ENCODE results near the gene ZSWIM5.
"Not testable (repeated sequence)": the region's sequence is repeated elsewhere in the genome, so short reads cannot be mapped to it uniquely, and the experiment has no call there.

Gene ZSWIM5

DNA sequence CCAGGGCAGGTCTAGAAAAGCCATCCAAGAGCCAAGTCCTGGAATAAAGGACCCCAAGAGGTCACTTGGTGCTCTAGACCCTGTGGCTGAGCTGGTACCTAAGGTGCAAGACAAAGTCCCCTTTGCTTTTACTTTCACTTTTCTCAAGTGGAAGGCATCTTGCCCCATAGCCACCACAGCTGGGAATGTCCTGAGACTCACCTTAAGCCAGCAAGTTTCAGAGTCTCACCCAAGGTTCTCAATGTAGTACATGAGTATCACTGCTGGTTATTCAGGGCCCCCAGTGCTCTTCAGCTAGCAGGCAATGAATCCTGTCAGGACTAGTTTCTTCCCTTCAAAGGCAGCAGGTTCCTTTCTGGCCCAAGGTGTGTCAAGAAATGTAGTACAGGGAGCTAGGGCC, 126.9 kb downstream of the ZSWIM5 start:
- DNase-seq: peak; percentile 21

- not testable (repeated sequence) for DNase-seq
Observed at GRCh38 chr1:45076959-45077358, 129.4 kb downstream of the ZSWIM5 start.

GRCh38 chr1:45071567-45071966, 134.8 kb downstream of the ZSWIM5 start:
- DNase-seq: no peak

- no peak for DNase-seq
Observed at GRCh38 chr1:45067806-45068205, 138.6 kb downstream of the ZSWIM5 start.

GRCh38 chr1:45065083-45065482, 141.3 kb downstream of the ZSWIM5 start:
- no peak for DNase-seq

GRCh38 chr1:45062463-45062862, 143.9 kb downstream of the ZSWIM5 start:
- not testable (repeated sequence) for DNase-seq

- no peak for DNase-seq
Observed at GRCh38 chr1:45059829-45060228, 146.6 kb downstream of the ZSWIM5 start.

DNA sequence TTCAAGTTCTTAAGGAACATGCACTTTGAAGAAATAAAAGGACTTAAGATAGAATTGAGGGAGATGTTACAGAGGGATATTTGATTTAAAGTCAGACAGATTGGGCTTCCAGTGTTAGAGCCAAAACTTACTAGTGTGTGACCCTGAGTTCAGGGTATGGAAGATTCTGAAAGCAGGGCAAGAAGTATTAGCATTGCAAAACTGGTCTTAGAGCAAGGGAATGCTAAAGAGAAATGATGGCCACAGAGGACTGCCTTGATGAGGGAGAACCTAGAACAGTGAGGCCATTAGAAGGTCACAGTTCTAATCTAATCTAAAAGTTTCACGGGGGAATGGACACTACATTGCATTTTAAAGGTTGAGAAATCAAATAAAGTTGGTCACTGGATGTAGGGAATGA, 148.9 kb downstream of the ZSWIM5 start:
- no peak for DNase-seq

GRCh38 chr1:45051005-45051772, 155.2 kb downstream of the ZSWIM5 start:
- peak; percentile 45 for DNase-seq

DNA sequence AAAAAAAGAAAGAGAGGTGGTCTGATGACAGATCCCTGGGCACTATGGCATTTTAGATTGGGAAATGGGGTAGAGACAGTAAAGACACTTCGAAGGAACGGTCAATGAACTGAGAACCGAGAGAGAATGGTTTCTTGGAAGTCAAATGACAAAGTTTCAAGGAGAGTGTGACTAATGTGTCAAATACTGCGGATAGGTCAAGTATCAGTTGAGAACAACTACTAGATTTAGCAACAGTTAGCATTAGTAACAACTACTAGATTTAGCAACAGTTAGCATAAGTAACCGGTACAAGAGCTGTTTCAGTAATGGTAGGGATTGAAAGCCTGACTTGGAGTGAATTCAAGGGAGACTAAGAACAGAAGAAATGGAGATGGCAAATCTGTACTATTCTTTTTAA, 159.4 kb downstream of the ZSWIM5 start:
- DNase-seq: no peak

DNA sequence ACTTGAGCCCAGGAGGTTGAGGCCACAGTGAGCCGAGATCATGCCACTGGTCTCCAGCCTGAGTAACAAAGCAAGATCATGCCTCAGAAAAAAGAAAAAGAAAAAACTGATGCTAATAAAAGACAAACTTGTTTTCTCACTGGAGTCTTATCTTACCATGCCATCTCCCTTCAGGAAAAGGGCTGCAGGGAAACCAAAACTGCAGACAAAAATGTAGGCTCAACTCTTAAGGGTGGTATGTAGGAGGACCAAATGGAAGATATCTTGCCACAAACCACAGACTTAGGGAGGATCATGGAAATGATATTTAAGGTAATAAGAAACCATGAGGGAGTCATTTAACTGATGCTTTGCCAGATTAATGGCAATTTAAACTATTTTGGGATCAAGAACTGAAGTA, 161.5 kb downstream of the ZSWIM5 start:
- DNase-seq: no peak

GRCh38 chr1:45043094-45043493, 163.3 kb downstream of the ZSWIM5 start:
- no peak for DNase-seq

GRCh38 chr1:45040297-45040696, 166.1 kb downstream of the ZSWIM5 start:
- no peak for DNase-seq

- DNase-seq: peak; percentile 95
Observed at GRCh38 chr1:45038661-45039364, 167.6 kb downstream of the ZSWIM5 start.

- peak; percentile 37 for DNase-seq
Observed at GRCh38 chr1:45038240-45038639, 168.2 kb downstream of the ZSWIM5 start.

- peak; percentile 94 for DNase-seq
Observed at GRCh38 chr1:45037456-45037855, 168.9 kb downstream of the ZSWIM5 start.

GRCh38 chr1:45035631-45036301, 170.6 kb downstream of the ZSWIM5 start:
- DNase-seq: peak; percentile 81

DNA sequence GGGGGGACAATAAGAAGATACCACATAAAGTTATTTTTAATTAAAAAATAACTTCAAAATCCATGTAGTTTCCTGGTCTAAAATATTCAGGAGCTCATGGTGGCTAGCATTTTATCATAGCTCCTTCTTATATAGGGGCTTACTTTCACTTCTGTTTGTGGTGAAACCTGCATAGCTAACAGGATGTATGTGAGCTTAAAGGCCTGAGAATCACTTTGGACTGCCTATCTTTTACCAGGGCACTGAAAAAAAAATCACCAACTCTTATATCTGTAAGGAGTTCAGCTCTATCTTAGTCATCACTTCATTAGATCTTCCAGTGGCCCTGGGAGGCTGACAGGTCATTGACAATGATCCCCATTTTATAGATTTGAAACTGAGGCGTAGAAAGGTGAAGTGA, 173.0 kb downstream of the ZSWIM5 start:
- DNase-seq: peak; percentile 52

GRCh38 chr1:45032837-45033236, 173.6 kb downstream of the ZSWIM5 start:
- DNase-seq: no peak

DNA sequence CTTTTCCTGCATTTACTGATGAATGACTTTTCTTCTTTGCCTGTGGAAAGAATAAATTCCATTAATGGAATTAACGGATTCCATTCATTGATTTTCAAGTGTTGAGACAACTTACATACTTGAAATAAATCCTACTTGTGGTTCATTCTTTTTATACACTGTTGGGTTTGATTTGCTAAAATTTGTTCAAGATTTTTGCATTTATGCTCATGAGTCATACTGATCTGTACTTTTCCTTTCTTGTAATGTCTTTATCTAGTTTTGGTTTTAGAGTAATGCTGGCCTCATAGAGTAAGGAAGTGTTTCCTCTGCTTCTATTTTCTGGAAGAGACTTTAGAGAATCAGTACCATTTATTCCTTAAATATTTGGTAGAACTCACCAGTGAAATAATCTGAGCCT, 180.0 kb downstream of the ZSWIM5 start:
- DNase-seq: no peak

DNA sequence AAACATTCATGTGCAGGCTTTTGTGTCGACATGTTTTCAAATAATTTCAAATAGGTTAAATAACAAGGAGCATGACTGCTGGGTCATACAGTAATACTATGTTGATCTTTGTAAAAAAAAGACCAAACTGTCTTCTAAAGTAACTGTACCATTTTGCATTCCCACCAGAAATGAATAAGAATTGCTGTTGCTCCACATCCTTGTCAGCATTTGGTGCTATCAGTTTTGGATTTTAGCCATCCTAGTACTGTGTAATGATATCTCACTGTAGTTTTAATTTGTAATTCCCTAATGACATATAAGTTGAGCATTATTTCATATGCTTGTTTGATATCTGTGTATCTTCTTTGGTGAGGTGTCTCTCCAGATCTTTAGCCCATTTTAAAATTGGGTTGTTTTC, 182.7 kb downstream of the ZSWIM5 start:
- DNase-seq: no peak

DNA sequence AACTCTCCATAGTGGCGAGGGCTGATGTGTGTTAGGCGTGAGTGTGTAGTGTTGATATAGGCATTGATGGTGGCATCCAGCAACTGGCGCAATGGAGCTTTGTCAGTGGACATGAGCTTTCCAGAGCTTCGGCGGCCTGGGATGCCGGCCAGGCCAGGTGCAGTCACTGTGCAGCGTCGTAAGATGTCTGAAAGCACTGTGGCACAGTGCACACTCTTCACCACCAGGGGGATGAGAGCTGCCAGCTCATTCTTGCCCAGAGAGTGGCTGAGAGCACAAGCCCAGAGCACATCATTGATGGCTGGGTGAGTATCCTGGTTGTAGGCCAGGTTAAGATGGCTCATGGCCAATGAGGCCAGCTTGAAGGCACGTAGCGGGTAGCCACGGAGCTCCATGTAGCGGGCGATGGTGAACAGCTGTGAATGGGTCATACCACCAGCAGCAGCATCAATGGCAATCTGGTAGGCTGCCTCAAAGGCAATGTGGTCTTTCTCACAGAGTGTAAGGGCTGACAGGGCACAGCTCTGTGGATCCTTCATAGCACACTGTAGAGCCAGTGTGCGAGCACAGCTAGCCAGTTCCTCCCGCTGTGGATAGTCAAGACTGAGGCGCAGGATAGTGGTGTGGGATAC, 187.7 kb downstream of the ZSWIM5 start:
- peak; percentile 62 for DNase-seq

DNA sequence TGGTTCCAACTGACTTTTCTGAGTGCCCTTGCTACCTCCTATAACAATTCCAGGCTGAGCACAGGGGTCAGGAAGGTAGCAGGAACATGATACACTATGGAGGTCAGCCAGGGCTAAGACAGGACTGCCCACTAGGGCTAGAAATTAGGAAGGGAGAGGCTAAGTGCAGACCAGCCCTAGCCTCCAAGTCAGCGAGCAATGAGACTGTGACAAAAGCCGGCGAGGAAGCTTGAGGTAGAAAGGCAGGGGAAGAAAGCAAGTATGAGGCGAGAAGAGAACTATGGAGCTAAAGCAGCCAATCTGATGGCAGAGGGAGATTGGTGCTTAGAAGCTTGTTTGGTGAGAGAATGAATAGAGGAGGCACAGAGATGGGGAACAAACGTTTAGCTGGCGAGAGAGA, 189.6 kb downstream of the ZSWIM5 start:
- DNase-seq: no peak

Measured in OCI-M1 (cell line).